ENCODE data around the gene STXBP4.

The STXBP4 gene

DNA sequence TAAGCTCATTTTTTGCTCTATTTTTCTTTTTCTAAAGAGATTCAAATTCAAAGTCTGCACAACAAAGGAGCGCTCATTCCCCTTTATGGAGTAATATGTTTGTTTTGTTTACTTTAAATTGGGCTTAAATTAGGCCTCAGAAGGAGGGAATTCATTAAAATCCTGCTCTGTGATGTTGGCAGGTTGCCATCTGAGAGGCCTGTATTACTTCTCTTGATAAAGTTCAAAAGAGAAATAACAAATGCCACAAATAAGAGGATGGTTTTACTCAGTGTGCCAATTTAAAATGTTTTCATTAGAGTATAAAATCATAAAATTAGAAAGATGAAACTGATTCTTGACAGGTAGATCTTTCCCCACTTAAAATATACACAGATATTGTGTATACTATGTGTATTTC, 241.7 kb downstream of the STXBP4 start:
- TF ChIP-seq POLR2AphosphoS5 (IDR thresholded peaks at IDR 0.05; ENCODE audit: low read depth, low read length), result no peak
- TF ChIP-seq SIN3A (IDR thresholded peaks at IDR 0.05; ENCODE audit: borderline replicate concordance, insufficient read depth, low read length), result no peak
- no peak for TF ChIP-seq FOXP2 (optimal IDR thresholded peaks at IDR 0.05; ENCODE audit: borderline replicate concordance, extremely low read depth, extremely low read length, insufficient read depth)
- TF ChIP-seq TAF1 (IDR thresholded peaks at IDR 0.05; ENCODE audit: borderline replicate concordance, insufficient read depth, low read length), result no peak
- TF ChIP-seq, protein P1, sequence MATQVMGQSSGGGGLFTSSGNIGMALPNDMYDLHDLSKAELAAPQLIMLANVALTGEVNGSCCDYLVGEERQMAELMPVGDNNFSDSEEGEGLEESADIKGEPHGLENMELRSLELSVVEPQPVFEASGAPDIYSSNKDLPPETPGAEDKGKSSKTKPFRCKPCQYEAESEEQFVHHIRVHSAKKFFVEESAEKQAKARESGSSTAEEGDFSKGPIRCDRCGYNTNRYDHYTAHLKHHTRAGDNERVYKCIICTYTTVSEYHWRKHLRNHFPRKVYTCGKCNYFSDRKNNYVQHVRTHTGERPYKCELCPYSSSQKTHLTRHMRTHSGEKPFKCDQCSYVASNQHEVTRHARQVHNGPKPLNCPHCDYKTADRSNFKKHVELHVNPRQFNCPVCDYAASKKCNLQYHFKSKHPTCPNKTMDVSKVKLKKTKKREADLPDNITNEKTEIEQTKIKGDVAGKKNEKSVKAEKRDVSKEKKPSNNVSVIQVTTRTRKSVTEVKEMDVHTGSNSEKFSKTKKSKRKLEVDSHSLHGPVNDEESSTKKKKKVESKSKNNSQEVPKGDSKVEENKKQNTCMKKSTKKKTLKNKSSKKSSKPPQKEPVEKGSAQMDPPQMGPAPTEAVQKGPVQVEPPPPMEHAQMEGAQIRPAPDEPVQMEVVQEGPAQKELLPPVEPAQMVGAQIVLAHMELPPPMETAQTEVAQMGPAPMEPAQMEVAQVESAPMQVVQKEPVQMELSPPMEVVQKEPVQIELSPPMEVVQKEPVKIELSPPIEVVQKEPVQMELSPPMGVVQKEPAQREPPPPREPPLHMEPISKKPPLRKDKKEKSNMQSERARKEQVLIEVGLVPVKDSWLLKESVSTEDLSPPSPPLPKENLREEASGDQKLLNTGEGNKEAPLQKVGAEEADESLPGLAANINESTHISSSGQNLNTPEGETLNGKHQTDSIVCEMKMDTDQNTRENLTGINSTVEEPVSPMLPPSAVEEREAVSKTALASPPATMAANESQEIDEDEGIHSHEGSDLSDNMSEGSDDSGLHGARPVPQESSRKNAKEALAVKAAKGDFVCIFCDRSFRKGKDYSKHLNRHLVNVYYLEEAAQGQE (IDR thresholded peaks at IDR 0.05; ENCODE audit: insufficient read depth in 1 of 2, low read depth in 2 of 2, low read length in 2 of 2), result no peak

DNA sequence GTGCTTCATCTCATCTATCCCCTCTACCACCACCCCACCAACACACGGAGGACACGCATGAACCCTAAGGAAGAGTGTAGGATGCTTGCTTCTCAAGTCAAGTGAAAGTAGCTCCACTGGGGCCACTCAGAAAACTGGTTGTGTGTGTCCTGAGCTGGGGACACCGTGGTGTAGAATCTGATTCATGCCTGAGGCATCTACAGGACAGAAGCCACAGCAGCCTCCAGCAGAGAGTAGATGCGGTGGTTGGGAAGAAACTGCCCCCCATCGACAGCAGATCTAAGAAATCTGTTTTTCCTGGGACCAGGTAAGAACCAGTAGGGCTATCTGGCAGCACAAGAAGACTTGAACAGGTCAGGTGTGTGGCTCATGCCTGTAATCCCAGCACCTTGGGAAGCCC, 244.3 kb downstream of the STXBP4 start:
- TF ChIP-seq POLR2AphosphoS5 (IDR thresholded peaks at IDR 0.05; ENCODE audit: low read depth, low read length), result no peak
- no peak for TF ChIP-seq FOXP2 (optimal IDR thresholded peaks at IDR 0.05; ENCODE audit: borderline replicate concordance, extremely low read depth, extremely low read length, insufficient read depth)
- TF ChIP-seq, protein P1 (IDR thresholded peaks at IDR 0.05; ENCODE audit: insufficient read depth in 1 of 2, low read depth in 2 of 2, low read length in 2 of 2), result no peak
- TF ChIP-seq TAF1 (IDR thresholded peaks at IDR 0.05; ENCODE audit: borderline replicate concordance, insufficient read depth, low read length), result no peak
- TF ChIP-seq SIN3A (IDR thresholded peaks at IDR 0.05; ENCODE audit: borderline replicate concordance, insufficient read depth, low read length), result no peak

DNA sequence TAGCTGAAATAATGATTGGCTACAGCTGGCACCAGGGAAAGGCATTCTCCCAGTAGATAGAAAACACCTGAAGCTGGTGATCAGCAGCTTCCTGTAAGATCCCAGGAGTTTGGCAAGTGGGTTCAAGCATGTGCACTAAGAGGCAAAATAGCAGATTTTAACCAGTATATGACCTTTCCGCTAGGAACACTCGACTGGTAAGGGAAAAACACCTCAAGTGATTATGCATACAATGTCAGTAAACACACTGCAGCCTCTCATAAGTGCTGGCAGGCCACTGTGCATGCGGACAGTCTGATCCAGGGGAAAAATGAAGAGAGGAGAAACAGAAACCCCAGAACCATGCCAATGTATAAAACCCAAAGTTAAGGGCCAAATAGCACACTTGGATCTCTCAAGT, 247.1 kb downstream of the STXBP4 start:
- TF ChIP-seq TAF1 (IDR thresholded peaks at IDR 0.05; ENCODE audit: borderline replicate concordance, insufficient read depth, low read length), result no peak
- TF ChIP-seq, protein P1 (IDR thresholded peaks at IDR 0.05; ENCODE audit: insufficient read depth in 1 of 2, low read depth in 2 of 2, low read length in 2 of 2), result no peak
- no peak for TF ChIP-seq FOXP2 (optimal IDR thresholded peaks at IDR 0.05; ENCODE audit: borderline replicate concordance, extremely low read depth, extremely low read length, insufficient read depth)
- no peak for TF ChIP-seq POLR2AphosphoS5 (IDR thresholded peaks at IDR 0.05; ENCODE audit: low read depth, low read length)
- TF ChIP-seq SIN3A (IDR thresholded peaks at IDR 0.05; ENCODE audit: borderline replicate concordance, insufficient read depth, low read length), result no peak

DNA sequence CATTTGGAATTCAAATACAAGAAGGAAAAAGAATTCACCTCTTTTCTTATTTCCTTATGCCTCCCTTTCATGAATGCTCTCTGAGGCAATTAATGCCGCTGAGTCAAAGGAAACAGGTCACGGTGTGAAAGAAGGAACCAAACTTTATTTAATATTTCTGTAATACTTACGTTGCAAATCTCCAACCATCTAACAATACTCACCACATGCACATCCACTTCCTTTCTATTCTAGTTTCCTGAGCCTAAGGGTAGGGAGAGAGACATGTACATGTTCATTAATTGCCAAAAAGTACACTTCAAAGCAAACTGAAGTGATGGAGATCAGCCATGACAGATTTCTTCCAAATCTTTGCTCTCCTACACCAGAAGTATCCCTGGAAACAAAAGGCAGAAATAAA, 248.3 kb downstream of the STXBP4 start:
- TF ChIP-seq TAF1 (IDR thresholded peaks at IDR 0.05; ENCODE audit: borderline replicate concordance, insufficient read depth, low read length), result no peak
- TF ChIP-seq, protein P1 (IDR thresholded peaks at IDR 0.05; ENCODE audit: insufficient read depth in 1 of 2, low read depth in 2 of 2, low read length in 2 of 2), result no peak
- no peak for TF ChIP-seq FOXP2 (optimal IDR thresholded peaks at IDR 0.05; ENCODE audit: borderline replicate concordance, extremely low read depth, extremely low read length, insufficient read depth)
- TF ChIP-seq POLR2AphosphoS5 (IDR thresholded peaks at IDR 0.05; ENCODE audit: low read depth, low read length), result no peak
- TF ChIP-seq SIN3A (IDR thresholded peaks at IDR 0.05; ENCODE audit: borderline replicate concordance, insufficient read depth, low read length), result no peak

DNA sequence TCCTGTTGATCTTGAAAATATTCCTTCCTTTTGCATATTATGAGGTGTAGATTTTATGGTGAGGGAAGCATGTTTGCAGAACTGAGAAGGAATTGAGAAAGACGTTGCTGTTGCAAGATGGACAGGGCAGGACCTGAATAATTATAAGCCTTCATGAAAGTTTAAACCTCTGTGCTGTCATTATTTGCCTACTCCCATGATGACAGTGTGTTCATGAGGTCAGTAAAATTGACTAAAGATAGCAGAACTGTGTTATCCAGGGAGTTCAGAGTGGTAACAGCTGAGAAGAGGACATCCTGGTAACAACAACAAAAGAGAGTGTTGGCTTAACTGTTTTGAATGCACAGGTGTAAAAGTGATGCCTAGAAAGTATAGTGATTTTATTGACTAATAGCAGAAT, 250.9 kb downstream of the STXBP4 start:
- TF ChIP-seq POLR2AphosphoS5 (IDR thresholded peaks at IDR 0.05; ENCODE audit: low read depth, low read length) (no peak), TAF1 (IDR thresholded peaks at IDR 0.05; ENCODE audit: borderline replicate concordance, insufficient read depth, low read length) (no peak), SIN3A (IDR thresholded peaks at IDR 0.05; ENCODE audit: borderline replicate concordance, insufficient read depth, low read length) (no peak), FOXP2 (optimal IDR thresholded peaks at IDR 0.05; ENCODE audit: borderline replicate concordance, extremely low read depth, extremely low read length, insufficient read depth) (no peak)
- TF ChIP-seq, protein P1 (IDR thresholded peaks at IDR 0.05; ENCODE audit: insufficient read depth in 1 of 2, low read depth in 2 of 2, low read length in 2 of 2), result no peak
